SHP77 (cell line): ENCODE data around the gene NUFIP2.
"Not testable (repeated sequence)": the region's sequence is repeated elsewhere in the genome, so short reads cannot be mapped to it uniquely, and the experiment has no call there.

Experiments used
- DNase-seq, 2 experiments: peaks; one replicate each; lab custom pipeline; 2025; lab: John Stamatoyannopoulos, UW

Gene NUFIP2, protein sequence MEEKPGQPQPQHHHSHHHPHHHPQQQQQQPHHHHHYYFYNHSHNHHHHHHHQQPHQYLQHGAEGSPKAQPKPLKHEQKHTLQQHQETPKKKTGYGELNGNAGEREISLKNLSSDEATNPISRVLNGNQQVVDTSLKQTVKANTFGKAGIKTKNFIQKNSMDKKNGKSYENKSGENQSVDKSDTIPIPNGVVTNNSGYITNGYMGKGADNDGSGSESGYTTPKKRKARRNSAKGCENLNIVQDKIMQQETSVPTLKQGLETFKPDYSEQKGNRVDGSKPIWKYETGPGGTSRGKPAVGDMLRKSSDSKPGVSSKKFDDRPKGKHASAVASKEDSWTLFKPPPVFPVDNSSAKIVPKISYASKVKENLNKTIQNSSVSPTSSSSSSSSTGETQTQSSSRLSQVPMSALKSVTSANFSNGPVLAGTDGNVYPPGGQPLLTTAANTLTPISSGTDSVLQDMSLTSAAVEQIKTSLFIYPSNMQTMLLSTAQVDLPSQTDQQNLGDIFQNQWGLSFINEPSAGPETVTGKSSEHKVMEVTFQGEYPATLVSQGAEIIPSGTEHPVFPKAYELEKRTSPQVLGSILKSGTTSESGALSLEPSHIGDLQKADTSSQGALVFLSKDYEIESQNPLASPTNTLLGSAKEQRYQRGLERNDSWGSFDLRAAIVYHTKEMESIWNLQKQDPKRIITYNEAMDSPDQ

DNA sequence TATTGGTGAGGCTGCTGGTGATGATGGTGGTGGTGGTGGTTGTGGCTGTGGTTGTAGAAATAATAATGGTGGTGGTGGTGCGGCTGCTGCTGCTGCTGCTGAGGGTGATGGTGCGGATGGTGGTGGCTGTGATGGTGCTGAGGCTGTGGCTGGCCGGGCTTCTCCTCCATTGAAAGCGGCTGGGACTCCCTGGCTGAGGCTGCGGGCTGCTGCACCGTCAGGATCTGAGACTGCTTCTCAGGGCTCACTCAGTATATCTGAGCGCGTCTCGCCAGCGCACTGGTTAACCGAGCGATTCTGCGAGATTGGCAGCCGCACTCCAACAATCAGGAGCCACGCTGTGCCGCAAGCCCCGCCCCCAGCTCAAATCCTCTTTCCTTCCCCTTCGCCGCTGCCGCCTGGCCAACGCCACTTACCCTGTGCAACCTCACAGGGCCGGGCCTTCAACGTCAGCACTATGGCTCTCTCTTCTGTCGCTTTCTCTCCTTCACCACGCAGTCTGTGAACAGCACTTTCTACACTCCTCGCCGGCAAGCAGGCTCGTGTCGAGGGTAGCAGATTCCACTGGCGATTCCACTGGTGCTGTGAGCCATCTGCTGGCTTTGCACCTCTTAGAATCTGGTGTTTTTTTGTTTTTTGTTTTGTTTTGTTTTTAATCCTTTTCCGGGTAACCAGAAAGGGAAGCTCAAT, at the start of gene NUFIP2:
Gene NUFIP2, minus strand, starts transcription at position 259 of the 690 bp plus-strand sequence. Its CDS starts 89 bp downstream, at position 170.
- DNase-seq, result peak; percentile 95 to 98

DNA sequence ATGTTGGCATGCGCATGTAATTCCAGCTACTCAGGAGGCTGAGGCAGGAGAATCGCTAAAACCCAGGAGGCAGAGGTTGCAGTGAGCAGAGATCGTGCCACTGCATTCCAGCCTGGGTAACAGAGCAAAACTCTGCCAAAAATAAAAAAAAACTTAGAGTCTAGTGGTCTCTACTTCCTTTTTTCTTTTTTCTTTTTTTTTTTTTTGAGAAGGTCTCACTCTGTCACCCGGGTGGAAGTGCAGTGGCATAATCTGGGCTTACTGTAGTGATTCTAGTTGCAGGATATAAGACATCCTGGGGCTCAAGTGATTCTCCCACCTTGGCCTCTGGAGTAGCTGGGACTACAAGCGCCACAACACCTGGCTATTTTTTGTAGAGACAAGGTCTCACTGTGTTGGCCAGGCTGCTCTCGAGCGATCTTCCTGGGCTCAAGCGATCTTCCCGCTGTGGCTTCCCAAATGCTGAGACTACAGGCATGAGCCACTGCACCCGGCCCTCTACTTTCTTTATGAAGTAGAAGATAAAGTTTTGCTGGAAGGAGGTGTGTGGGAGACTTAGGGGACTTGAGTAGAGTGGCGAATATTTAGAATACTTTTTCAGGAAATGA, 48.3 kb upstream of the NUFIP2 start:
- no peak for DNase-seq

DNA sequence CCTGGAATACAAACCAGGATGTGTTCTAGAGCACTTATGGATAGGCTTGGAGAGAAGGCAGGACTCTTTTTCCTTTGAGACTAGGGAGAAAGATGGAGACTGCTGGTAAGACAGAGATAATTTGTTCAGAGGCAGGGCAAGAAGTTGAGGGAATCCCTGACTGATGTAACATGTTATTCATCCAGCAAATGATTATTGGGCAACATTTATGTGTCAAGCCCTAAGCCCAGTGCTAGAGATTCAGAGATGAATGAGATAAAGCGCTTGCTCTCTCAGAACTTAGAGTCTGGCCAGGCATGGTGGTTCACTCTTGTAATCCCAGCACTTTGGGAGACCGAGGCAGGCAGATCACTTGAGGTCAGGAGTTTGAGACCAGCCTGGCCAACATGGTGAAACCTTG, 47.8 kb upstream of the NUFIP2 start:
- no peak for DNase-seq

DNA sequence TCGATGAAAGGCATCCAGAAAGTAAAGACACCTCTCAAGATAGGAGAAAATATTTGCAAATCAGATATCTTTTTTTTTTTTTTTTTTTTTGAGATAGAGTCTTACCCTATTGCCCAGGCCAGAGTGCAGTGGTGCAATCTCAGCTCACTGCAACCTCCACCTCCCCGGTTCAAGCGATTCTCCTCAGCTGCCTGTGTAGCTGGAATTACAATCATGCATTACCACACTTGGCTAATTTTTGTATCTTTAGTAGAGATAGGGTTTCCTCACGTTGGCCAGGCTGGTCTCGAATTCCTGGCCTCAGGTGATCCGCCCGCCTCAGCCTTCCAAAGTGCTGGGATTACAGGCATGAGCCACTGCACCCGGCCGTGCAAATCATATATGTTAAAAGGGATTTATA, 45.1 kb upstream of the NUFIP2 start:
- not testable (repeated sequence) for DNase-seq

DNA sequence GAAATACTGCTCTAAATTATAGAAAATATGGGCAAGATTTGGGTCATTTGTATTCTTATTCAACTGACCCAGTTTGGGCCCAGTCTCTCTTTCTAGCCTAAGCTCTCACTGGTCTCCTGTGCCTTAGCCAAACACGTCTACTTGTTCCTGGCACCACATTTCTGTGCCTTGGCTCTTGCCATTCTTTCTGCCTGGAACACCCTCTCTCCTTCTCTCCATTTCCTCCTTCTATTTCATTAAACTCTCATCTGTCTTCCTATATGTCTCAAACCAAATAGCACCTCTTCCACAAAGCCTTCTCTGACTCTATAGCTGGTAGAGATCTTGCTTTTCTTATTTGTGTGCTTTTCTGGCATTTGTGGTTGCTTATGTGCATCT, 37.7 kb upstream of the NUFIP2 start:
- DNase-seq, result no peak

DNA sequence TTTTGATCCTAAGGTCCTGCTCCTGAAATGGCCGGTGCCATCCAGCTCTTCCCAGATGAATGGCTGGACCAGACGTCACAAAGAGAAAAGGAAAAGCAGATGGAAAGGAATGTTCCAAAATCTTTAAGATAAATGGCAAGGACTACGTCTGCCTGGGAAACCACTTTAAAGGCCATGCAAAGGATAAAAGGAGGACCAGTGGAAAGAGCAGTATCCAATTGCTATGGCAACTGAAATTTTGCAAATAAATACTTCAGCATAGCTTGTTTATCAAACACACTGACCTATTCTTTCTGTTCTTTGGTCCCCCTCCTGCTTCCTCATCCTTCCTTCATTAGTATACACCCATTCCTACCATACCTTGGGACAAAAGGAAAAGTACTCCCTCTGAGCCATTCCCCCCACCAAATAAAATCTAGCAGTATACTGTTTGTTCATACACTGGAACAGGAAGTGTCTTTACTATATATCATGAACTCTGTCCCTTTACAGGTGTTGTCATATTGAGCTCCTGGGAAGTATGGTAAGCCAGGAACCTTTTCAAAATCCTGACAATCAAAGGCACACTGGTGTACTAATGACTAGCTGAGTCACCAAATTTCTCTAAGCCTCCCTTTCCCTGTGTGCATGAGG, 37.2 kb upstream of the NUFIP2 start:
- no peak for DNase-seq

DNA sequence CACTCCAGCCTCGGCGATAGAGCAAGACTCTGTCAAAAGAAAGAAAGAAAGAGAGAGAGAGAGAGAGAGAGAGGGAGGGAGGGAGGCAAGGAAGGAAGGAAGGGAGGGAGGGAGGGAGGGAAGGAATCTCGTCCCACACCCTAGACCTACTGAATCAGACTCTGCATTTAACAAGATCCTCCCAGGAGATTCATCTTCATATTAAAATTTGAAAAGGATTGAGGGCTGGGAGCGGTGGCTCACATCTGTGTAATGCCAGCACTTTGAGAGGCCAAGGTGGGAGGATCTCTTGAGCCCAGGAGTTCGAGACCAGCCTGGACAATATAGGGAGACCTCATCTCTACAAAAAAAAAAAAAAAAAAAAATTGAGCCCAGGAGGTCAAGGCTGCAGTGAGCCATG, 33.5 kb upstream of the NUFIP2 start:
- no peak for DNase-seq

DNA sequence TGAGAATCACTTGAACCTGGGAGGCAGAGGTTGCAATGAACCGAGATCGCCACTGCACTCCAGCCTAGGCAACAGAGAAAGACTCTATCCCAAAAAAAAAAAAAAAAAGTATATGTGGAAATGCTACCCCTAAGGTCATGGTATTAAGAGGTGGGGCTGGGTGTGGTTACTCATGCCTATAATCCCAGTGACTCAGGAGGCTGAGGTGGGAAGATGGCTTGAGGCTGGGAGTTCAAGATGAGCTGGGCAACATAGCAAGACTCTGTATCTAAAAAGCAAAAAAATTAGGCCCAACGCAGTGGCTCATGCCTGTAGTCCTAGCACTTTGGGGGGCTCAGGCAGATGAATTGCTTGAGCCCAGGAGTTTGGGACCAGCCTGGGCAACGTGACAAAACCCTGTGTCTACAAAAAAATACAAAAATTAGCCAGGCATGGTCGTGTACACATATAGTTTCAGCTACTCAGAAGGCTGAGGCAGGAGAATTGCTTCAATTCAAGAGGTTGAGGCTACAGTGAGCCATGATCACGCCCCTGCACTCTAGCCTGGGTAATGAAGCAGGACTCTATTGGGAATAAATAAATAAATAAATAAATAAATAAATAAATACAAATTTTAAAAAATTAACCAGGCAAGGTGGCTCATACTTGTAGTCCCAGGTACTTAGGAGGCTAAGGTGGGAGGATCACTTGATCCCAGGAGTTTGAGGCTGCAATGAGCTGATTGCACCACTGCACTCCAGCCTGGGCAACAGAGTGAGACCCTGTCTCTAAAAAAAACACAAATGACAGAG, 32.3 kb upstream of the NUFIP2 start:
- DNase-seq, result no peak

DNA sequence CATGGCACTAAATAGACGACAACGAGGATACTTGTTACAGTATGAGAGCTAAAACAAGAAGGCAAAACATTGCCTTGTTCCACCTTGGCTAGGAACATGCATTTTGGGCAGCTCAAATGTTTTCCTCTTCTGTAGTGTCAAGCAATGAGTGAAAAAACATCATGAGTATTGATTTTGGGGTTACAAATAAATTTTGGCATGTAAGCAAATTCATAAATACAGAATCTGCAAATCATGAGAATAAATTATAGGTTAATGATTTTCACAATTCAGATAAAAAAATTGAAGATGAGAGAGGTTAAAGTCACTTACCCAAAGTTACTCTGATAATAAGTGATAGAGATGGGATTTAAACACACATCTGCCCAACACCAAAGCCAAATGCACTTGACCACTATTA, 28.4 kb upstream of the NUFIP2 start:
- DNase-seq, result no peak

DNA sequence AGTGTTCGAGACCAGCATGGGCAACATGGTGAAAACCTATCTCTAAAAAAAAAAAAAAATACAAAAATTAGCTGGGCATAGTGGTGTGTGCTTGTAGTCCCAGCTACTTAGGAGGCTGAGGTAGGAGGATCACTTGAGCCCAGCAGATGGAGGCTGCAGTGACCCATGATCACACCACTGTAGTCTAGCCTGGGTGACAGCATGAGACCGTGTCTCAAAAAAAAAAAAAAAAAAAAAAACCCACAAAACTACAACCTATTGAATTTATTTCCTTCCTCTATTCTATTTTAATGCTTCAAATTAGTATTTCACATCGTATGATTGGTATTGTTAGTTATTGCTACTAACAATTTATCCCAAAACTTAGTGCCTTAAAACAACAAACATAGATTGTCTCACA, 9.4 kb upstream of the NUFIP2 start:
- DNase-seq, result no peak

DNA sequence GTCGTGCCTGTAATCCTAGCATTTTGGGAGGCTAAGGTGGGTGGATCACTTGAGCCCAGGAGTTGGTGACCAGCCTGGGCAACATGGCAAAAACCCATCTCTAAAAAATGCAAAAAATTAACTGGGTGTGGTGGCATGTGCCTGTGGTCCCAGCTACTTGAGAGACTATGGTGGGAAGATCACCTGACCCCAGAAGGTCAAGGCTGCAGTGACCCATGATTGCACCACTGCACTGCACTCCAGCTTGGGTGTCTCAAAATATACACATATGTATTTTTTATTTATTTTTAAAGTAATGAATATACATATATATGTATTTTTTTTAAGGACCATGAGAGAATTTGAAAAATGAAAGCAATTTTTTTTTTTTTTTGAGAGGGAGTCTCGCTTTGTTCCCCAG, 5.1 kb upstream of the NUFIP2 start:
- DNase-seq, result no peak

DNA sequence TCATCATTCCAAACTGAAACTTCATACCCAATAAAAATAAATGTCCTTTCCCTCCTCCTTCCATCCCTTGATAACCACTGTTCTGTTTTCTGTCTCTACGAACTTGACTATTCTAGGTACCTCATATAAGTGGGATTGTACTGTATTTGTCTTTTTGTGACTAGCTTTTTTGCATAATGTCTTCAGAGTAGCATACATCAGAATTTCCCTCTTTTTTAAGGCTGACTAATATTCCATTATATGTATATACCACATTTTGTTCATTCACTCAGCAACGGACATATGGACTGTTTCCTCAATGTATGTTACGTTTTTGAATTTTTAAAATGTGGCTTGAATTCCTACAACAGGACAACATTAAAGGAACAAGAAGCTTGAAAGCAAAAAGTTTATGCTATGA, 1.5 kb upstream of the NUFIP2 start:
- no peak for DNase-seq

DNA sequence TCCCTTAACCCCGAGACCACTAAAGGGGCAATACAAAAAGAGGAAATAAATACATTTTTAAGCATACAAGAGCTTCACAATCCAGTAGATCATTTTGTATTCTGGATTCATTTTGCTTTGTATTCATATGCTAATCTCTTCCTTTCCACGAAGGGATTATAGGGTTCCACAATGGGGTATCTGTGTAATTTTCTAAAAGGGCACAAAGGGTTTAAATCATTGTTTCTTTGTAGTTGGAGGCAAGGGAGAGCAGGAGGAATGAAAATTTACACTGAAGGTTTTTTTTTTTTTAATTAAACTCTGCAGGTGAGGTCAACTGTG, 592 bp upstream of the NUFIP2 start:
- no peak for DNase-seq

DNA sequence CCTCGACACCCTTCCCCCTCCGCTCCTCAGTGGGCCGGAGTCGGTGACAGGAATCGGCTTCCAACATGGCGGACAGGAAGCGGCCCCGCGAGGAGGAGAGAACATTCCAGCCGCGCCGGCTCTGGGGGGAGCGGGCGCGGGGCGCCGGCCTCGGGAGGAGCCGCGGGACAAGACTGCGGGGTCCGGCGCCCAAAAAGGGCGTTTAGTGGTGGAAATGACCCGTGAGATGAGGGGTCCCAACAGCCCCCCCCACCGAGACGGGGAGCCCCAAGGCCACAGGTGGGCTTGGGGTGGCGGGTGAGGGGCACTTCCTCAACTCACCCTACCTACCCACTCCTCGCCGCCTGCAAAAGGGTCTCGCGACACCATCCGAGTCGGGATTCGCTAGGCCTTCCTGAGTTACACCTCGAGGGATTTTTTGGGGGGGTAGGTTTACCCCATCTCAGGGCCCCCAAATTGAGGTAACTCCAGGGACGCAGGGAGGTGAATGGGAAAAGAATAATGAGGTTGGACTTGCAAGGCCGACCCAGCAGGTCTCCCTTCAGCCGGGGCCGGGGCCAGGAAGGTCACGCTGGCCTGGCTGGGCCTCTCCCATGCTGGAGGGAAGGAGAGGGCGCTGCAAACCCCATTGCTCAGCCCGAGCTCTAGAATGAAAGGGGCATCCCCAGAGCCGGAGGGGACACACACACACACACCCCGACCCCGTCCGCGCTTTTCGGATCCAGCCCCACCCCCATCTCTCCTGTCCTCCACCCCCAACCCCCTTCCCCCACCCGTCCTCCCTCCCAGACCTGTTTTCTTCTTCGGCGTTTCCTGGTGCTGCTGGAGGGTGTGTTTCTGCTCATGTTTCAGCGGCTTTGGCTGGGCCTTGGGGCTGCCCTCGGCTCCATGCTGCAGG, 707 bp downstream of the NUFIP2 start:
- DNase-seq, result peak in 1 of 2 experiments; percentile 53

DNA sequence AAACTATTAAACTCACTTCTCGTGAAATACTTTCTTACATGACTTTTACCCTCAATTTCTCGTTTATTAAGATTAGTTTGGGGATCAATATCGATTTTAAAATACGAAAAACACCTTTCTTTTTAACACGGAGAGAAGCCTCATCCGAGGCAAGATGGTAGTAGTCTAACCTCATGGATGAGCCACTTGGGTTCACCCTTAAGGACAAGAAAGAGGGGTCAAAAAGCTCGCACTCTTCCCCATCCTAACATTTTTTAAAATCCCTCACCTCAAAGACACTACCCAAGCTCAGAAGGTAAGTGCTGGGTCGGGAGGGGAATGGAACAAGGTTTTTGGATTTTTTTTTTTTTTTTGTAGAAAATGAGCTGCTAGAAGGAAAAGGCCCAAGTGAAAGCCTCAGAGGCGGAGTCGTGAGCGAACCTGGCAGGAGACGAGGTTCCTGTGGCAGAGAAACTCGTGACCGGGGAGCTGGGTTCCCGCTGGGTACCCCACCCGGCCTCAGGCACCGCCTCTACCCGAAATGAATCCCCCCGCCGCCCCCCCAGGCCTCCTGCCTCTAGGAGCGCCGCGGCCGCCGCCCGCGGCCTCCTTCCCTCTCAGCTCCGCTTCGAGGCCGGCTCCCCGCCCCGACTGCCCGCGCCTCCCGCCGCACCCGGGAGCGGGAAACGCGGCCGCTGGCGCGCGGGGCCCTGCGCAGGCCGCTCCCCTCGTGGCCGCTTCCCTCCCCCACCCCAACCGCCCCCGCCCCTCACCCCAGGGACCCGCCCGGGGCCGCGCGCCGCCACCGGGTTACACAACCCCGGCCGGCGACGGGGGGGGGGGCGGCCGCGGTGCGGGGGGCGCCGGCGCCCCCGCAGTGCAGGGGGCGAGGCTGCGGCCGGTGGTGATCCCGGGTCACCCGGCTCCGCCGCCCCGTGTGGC, 1.6 kb downstream of the NUFIP2 start:
- DNase-seq, result no peak

DNA sequence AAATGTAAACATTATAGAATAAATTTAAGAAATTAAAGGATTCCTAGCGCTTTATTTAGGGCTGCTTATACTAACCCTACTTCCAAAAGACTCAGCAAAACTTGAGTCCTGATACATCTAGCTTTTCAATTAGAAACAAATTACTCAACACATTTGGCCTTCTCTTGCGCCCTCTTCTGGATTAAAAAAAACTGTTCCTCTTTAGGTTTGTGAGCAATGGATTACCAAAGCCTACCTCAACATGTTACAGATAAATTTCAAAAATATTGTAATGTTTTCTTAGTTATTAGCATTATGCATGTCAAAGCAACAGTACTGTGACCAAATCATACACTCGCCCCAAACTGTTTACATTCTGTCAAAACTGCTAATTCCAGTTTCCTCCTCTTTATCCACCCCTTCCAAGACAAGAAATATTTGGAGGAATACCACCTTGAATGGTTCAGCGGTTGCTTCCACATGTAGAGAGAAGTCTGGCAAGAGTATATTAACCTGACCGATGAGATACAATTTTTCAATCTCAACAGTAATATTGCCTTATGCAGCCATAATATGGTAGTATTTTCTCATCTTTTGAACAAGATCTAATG, 2.7 kb downstream of the NUFIP2 start:
- peak; percentile 42 to 65 for DNase-seq

DNA sequence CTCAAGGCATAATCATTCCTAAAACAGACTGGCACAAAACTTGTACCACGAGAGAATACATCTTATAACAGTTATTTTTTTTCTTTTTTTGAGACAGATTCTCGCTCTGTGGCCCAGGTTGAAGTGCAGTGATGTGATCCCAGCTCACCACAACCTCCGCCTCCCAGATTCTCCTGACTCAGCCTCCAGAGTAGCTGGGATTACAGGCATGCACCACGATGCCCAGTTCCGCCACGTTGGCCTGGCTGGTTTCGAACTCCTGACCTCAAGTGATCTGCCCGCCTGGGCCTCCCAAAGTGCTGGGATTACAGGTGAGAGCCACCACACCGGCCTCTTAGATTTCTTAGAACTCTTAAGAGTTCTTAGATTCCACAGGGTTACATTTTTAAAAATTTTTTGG, 4.1 kb downstream of the NUFIP2 start:
- no peak for DNase-seq

DNA sequence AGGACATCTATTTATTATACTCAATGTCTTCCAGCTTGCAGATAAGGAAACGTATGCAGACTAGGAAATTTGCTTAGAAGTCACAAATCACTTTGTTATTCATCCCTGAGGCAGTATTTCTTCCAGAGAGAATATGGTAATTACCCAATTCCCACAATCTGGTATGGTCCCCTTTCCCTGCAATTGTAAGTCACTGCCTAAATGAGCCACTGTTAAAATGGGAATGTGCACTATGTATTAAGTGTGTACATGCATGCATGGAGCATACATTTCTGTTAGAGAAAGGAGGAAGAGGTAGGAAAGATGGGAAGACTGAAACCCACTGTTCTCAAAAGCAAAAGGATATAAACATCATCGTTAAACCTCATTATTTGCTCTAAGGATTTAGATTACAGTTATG, 10.0 kb downstream of the NUFIP2 start:
- no peak for DNase-seq

DNA sequence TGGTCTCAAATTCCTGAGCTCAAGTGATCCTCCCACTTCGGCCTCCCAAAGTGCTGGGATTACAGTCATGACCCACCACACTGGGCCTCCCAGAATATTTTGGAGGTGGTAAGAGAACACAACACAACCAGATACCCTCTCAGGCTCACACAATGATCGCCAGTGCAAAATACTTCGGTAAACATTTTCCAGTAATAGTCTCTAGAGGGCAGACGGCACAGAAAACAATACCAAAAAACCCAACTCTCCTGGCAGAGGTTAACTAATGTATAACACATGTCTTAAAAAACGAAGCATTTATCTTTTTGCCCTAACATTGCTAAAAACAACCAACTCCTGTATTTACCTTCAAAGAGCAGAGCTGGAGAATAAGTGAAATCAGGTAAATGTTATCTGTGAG, 10.5 kb downstream of the NUFIP2 start:
- no peak for DNase-seq
